HG03108 (cell line): Measurements from ENCODE around the gene TAF9B.
"Not testable (repeated sequence)": the region's sequence is repeated elsewhere in the genome, so short reads cannot be mapped to it uniquely, and the experiment has no call there.

Experiments
- ATAC-seq: cut with Tn5 transposase; IDR thresholded peaks from one replicate; pipeline ENCODE4 v1.9.1; 2021; ENCODE audit warnings: moderate library complexity; ENCODE audit not compliant: unreplicated experiment

Gene TAF9B

DNA sequence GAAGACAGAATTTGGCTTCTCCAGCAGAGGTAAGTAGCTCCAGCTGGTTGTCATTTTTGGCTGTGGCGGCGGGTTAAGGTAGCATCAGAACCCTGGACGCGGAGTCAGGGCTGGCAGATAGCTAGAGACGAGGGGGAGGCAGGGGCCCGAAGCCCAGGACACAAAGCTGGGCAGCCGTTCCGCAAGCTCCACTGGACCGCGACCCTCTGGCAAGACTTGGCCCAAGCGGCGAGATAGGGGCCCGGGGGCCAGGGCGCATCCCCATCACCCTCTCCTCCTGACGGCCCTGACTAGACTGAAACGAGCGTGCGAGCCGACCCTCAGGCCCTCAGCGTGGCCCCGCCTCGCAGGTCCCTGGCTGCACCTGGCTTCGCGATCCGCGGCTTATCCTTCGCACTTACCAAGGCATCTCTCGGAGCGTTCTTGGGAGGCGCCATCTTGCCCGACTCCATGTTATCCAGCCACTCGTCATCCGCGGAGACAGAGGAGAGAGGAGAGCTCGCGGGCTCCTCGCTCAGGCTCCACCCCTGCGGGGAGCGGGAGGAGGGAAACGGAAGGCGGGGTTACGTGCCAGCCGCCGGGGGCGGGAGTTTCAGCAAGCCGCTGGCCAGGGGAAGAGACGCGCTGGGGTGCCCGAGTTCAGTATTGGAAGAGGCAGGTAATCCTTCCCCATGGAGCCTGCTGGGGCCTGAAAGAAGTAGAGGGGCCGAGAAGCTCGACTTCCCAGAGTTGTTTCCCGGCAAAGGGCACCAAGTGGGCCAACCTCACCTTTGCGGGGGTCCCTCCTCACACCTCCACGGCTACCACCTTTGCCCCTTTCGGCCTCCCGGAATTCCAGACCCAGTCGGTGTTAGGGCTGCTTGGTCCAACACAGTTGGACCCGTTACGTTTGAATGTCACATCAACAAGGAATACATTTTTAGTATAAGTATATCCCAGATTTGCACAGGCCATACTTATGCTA lies at the start of gene TAF9B:
TSS of gene TAF9B (minus strand) at position 491 of the 964 bp plus-strand sequence. CDS start at position 452, 39 bp downstream.
- peak; percentile 87 for ATAC-seq

- no peak for ATAC-seq
Measured at GRCh38 chrX:78182881-78183280, 43.4 kb upstream of the TAF9B start.

GRCh38 chrX:78181307-78181706 lies 41.9 kb upstream of the TAF9B start:
- no peak for ATAC-seq

GRCh38 chrX:78168065-78168464 lies 28.6 kb upstream of the TAF9B start:
- no peak for ATAC-seq

- ATAC-seq = no peak
Measured at GRCh38 chrX:78165425-78165824, 26.0 kb upstream of the TAF9B start.

GRCh38 chrX:78163175-78163574 lies 23.7 kb upstream of the TAF9B start:
- ATAC-seq = not testable (repeated sequence)

DNA sequence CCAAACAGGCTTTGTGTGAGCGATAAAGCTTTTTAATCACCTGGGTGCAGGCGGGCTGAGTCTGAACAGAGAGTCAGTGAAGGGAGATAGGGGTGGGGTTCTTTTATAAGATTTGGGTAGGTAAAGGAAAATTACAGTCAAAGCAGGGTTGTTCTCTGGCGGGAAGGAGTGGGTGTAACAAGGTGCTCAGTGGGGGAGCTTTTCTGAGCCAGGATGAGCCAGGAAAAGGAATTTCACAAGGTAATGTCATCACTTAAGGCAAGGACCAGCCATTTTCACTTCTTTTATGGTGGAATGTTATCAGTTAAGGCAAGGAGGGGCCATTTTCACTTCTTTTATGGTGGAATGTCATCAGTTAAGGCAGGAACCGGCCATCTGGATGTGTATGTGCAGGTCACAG lies 21.3 kb upstream of the TAF9B start:
- ATAC-seq = not testable (repeated sequence)

DNA sequence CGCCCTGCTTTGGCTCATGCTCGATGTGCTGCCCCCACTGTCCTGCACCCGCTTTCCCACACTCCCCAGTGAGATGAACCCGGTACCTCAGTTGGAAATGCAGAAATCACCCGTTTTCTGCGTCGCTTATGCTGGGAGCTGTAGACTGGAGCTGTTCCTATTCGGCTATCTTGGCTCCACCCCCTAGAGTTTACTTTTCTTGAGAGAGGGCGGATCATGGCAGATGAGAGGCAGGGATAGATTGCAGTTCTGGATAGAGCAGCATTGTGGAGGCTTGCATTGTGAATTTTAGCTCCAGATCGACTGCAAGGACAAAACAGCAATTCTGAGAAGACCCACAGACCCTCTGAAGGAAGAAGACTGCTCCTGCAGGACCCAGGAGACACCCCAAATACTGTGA lies 18.4 kb upstream of the TAF9B start:
- not testable (repeated sequence) for ATAC-seq

GRCh38 chrX:78157373-78157772 lies 17.9 kb upstream of the TAF9B start:
- ATAC-seq = not testable (repeated sequence)

DNA sequence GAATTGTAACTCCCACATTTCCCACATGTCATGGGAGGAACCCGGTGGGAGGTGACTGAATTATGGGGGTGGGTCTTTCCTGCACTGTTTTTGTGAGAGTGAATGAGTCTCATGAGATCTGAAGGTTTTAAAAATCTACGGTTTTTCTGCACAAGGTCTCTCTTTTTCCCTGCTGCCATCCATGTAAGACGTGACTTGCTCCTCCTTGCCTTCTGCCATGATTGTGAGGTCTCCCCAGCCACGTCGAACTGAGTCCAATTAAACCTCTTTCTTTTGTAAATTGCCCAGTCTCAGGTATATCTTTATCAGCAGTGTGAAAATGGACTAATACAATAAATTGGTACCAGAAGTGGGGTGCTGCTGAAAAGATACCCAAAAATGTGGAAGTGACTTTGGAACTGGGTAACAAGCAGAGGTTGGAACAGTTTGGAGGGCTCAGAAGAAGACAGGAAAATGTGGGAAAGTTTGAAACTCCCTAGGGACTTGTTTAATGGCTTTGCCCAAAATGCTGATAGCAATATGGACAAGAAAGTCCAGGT lies 7.6 kb upstream of the TAF9B start:
- ATAC-seq = not testable (repeated sequence)

GRCh38 chrX:78140206-78140605 lies 756 bp upstream of the TAF9B start:
- no peak for ATAC-seq

- no peak for ATAC-seq
Measured at GRCh38 chrX:78133238-78133960, 6.1 kb downstream of the TAF9B start.

DNA sequence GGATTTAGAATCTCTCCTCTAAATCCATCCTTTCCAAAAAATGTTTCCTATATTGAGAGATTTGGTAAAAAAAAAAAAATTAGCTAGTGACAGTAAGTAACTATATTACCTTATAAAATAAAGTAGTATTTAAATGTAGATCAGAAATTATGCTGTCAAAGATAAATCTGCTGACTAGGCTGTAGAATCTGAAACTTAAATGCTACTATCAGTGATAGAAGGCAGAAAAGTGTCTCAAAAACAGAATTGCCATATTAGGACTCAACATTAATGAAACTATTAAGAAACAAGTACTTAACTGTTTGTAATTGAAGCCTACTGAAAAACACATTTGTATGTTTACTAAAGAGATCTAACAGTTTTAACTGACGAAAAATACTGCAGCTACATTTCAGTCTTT lies 8.3 kb downstream of the TAF9B start:
- ATAC-seq = no peak

GRCh38 chrX:78130396-78130795 lies 9.1 kb downstream of the TAF9B start:
- no peak for ATAC-seq

DNA sequence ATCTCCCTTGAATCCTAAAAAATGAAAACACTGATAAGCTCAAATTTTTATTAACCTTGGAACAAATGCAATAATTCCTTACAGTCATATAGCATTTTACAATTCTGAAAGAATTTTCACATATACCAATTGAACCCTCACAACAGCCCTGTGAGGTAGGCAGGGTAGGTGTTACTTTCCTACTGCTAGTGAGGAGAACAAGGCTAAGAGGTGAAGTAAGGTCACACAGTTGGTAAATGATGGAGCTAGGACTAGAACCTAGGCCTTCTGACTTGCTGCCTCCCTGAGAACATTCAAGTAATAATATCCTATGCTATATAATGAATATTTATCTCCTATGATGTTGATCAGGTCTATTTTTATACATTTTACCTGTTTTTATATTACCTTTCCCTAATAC lies 9.7 kb downstream of the TAF9B start:
- ATAC-seq = no peak

DNA sequence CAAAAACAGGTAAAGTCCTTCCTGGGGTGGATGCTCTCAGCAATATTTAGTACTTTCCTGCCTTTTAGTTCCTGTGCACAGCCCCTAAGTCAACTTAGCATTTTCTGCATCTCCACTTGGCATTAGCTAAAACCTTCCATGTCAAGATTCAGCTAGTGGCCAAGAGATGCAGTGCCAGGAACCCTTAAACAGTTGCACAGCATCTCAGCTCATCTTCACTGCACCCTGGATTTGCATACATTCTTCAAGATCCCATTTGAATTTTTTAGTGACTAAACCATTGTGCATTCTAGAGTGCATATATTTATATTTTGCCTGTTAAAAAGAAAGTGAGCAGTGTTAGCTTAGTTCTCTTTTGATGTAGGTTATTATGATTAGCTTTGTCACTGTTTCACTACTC lies 13.7 kb downstream of the TAF9B start:
- not testable (repeated sequence) for ATAC-seq

- ATAC-seq = no peak
Measured at GRCh38 chrX:78125148-78125547, 14.3 kb downstream of the TAF9B start.

DNA sequence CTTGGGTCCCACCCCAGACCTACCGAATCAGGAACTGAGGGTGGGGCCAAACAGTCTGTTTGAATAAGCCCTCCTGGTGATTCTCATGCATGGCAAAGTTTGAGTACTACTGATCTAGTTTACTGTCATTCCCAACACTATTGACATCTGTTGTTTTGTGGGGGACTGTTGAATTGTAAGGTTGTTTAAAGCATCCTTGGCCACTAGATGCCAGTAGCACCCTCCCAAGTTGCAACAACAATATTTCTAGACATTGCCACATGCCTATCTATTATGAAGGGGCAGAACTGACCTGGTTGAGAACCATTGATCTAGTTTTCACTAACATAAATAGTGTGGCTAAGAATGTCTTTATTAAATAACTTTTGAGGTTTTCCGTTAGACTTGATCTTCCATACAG lies 15.1 kb downstream of the TAF9B start:
- ATAC-seq = no peak

- no peak for ATAC-seq
Measured at GRCh38 chrX:78123190-78123589, 16.3 kb downstream of the TAF9B start.

- no peak for ATAC-seq
Measured at GRCh38 chrX:78119521-78120227, 19.8 kb downstream of the TAF9B start.

DNA sequence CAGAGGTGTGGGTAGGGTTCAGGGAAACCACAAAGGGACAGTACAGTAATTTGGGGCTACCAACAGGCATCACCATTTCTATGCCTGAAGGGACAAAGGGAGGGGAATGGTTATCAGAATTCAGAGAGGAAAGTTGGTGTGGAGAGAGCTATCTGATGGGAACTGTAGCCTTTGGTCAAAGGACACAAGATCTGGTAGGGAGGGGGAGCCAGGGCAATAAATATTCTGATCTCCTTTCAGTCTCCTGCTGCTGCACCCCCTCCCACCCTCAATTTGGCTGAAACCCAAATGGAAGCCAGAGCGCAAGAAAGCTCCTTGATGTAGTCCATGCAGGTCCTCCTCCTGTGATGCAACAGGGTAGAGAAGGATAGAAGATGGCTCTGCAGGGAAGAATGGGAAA lies 20.8 kb downstream of the TAF9B start:
- ATAC-seq = no peak
